Measurements from ENCODE around the gene PFDN1.

PFDN1 gene

GRCh38 chr5:140235791-140236551, 66.9 kb downstream of the PFDN1 start:
- no peak for DNase-seq

DNA sequence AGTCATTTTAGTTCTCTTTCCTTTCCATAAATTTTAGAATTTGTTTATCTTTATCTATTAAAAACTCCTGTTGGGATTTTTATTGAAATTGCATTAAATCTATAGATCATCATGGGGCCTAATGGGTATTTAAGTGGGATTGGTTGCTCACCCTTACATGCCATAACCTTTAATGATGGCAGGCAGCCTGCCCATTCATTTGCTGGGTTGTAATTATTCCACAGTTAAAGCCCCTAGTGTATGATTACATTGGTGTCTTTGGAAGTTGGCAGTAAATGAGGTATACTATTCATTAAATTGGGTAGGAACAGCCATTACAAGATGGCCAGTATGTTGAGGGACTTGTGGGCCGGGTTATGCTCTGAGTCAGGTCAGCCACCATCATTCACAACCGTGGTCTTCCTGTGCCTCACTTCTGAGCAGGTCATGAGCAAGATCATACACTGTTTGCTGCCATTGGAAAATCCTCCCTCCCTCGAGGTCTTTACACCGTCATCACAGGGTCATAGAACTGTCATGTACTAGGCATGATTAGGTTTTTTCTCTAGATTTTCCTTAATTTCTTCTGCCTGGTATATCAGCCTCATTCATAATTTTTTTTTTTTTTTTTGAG, 68.4 kb downstream of the PFDN1 start:
- DNase-seq: no peak

GRCh38 chr5:140232731-140233130, 70.2 kb downstream of the PFDN1 start:
- DNase-seq: no peak

- DNase-seq: no peak
Measured at GRCh38 chr5:140230373-140230772, 72.5 kb downstream of the PFDN1 start.

- DNase-seq: no peak
Measured at GRCh38 chr5:140228364-140228837, 74.5 kb downstream of the PFDN1 start.

- DNase-seq: no peak
Measured at GRCh38 chr5:140227046-140227445, 75.9 kb downstream of the PFDN1 start.

GRCh38 chr5:140225396-140225795, 77.5 kb downstream of the PFDN1 start:
- no peak for DNase-seq

- DNase-seq: no peak
Measured at GRCh38 chr5:140224658-140225057, 78.2 kb downstream of the PFDN1 start.

DNA sequence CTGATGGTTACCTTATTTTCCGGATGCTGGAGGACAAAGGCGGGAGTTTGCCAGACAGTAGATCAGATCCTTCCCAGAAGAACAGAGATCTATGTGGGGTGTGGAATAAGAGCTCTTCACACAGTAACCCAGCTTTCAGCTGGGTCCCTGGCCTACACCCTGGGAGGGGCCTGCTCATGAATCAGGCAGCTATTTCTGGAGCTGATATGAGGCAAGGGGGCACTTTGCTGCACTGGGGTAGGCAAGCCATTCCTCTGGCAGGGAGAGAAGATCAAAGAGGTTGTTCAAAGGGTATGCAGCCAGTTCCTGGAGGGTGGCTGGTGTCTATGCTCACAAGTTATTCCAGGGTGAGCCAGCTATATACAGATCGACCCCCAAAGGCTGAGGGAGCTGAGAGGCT, 79.3 kb downstream of the PFDN1 start:
- no peak for DNase-seq

DNA sequence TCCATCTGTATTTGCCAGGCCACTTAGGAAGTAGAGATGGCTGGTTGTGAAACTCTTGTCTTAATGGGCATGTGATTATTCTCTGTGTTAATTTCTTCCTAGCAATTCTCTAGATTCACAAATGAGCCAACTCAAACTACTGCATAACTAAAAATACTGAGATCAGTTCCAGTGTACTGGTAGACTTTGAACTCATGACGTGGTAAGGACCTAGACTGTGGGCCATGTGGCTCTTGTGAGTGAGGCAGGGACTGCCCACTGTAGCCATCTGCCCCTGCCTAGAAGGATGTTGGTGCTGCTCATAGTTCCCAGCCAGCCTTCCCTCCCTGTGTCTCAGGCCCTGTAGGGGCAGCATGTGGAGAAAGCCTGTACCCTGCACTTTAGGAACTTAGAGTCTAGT, 80.5 kb downstream of the PFDN1 start:
- no peak for DNase-seq

DNA sequence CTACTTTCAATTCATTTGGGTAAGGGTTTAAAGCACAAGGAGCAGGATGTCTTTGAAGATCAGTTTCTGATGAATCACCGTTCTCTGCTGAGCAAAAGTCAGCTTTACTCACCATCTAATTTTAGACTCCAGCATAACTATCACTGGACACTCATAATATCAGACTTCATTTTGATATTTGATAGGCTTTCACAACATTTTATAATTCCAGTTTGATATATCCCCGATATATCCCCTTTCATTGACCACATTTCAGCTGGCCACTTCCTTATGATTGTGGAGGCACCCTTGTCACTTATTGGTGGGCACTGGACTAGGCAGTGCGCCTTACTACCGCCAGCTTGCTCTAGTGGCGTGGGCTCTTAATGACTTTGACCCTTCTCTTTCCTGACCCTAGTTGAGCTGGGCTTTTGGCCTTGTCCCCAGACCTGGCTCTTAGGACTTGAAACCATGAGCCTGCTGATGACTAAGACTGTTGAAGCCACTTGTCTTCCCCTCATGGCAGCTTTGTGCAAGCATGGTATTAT, 81.1 kb downstream of the PFDN1 start:
- no peak for DNase-seq

GRCh38 chr5:140220698-140221064, 82.2 kb downstream of the PFDN1 start:
- peak; percentile 23 for DNase-seq

- peak; percentile 23 for DNase-seq
Measured at GRCh38 chr5:140220032-140220697, 82.7 kb downstream of the PFDN1 start.

- DNase-seq: no peak
Measured at GRCh38 chr5:140219068-140219991, 83.6 kb downstream of the PFDN1 start.

- DNase-seq: no peak
Measured at GRCh38 chr5:140217299-140218026, 85.4 kb downstream of the PFDN1 start.

DNA sequence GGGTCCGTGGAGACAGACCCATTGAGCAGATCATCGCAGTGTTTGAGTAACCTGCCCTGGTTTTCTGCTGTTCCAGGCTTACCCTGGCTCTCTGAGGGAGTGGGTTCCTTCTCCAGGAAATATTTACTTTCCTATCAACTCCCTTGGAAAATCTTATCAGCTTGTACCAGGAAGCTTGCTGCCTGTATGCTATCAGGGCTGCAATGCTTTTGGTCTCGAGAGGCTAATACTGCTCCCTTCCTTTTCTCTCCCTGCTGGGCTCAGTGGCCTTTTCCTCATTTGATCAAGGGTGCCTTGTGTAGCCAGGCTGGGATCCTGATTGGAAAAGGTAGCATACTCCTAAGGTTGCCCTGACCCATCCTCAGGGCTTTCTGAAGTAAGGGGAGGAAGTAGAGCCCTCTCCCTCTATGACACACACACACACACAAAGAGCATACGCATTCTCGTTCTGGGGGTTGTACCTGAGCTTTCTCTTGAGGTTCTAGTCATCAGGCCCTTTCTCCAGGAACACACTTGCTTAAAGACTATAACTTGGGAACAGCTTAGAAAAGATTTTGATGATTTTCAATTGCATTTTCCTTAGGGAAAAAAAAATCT, 86.3 kb downstream of the PFDN1 start:
- no peak for DNase-seq

GRCh38 chr5:140215276-140215675, 87.6 kb downstream of the PFDN1 start:
- no peak for DNase-seq

DNA sequence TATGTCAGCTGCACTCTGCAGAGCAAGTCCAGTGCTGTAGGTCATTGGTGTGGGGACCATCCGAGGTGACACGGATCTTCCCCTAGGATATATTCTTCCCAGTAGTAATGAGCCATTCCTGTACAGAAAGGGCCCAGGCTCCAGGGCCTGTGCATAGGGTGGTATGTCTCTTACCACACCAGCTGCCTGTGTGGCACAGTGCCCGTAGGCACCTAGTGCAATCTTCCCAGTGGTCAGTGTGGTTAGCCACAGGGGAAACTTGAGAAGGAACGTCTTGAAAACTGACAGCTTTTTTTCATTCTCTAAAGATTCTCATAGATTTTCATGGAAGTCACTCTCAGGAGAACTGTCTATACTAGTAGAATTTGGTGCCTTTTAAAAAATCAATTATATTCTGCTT, 88.1 kb downstream of the PFDN1 start:
- no peak for DNase-seq

DNA sequence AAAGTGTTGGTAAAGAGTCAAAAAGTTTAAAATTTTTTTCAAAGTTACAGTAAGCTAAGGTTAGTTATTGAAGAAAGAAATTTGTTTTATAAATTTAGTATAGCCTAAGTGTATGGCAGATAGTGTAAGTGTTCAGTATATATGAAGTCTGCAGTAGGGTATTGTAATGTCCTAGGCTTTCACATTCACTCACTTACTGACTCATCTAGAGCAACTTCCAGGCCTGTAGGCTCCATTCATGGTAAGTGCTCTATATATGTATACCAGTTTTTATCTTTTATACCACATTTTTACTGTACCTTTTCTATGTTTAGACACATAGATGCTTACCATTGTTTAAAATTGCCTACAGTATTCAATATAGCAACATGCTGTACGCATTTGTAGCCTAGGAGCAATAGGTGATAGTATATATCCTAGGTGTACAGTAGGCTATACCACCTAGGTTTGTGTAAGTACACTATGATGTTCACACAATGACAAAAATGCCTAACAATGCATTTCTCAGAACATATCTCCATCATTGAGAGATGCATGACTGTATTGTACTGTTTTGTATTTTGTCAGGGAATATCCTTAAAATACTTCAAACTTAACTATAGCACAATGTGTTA, 89.4 kb downstream of the PFDN1 start:
- no peak for DNase-seq

- no peak for DNase-seq
Measured at GRCh38 chr5:140208065-140208464, 94.8 kb downstream of the PFDN1 start.
